GM21367 (cell line): ENCODE results near the gene ALOX5AP.

ENCODE experiments used
- ATAC-seq: cut with Tn5 transposase; IDR thresholded peaks from one replicate; pipeline ENCODE4 v1.9.1; 2021; ENCODE audit not compliant: unreplicated experiment

Gene ALOX5AP

GRCh38 chr13:30735025-30735871 lies at the start of gene ALOX5AP:
Gene ALOX5AP (plus strand): TSS chr13:30735543. CDS start chr13:30735606, 63 bp downstream.
- ATAC-seq, result peak; percentile 73

- ATAC-seq, result no peak
Observed at GRCh38 chr13:30685987-30686386, 49.4 kb upstream of the ALOX5AP start.

- ATAC-seq, result no peak
Observed at GRCh38 chr13:30687601-30688000, 47.7 kb upstream of the ALOX5AP start.

GRCh38 chr13:30689752-30690151 lies 45.6 kb upstream of the ALOX5AP start:
- no peak for ATAC-seq

GRCh38 chr13:30690282-30691188 lies 44.8 kb upstream of the ALOX5AP start:
- peak; percentile 68 for ATAC-seq

- ATAC-seq, result no peak
Observed at GRCh38 chr13:30692113-30692512, 43.2 kb upstream of the ALOX5AP start.

- peak; percentile 71 for ATAC-seq
Observed at GRCh38 chr13:30696278-30697176, 38.8 kb upstream of the ALOX5AP start.

GRCh38 chr13:30697177-30697953 lies 38.0 kb upstream of the ALOX5AP start:
- ATAC-seq, result no peak

GRCh38 chr13:30697996-30698401 lies 37.3 kb upstream of the ALOX5AP start:
- ATAC-seq, result no peak

- ATAC-seq, result no peak
Observed at GRCh38 chr13:30698488-30699005, 36.8 kb upstream of the ALOX5AP start.

- ATAC-seq, result no peak
Observed at GRCh38 chr13:30700364-30700763, 35.0 kb upstream of the ALOX5AP start.

GRCh38 chr13:30702006-30702405 lies 33.3 kb upstream of the ALOX5AP start:
- ATAC-seq, result no peak

GRCh38 chr13:30704596-30704995 lies 30.7 kb upstream of the ALOX5AP start:
- no peak for ATAC-seq

GRCh38 chr13:30705680-30706079 lies 29.7 kb upstream of the ALOX5AP start:
- ATAC-seq, result no peak

GRCh38 chr13:30708541-30708940 lies 26.8 kb upstream of the ALOX5AP start:
- ATAC-seq, result no peak

GRCh38 chr13:30710442-30710841 lies 24.9 kb upstream of the ALOX5AP start:
- ATAC-seq, result no peak

- no peak for ATAC-seq
Observed at GRCh38 chr13:30711375-30711774, 24.0 kb upstream of the ALOX5AP start.

GRCh38 chr13:30711837-30712236 lies 23.5 kb upstream of the ALOX5AP start:
- ATAC-seq, result no peak
